Endodermal cell (in vitro differentiated cells): Measurements from ENCODE around the gene LIPM. TPM values are rescaled to one million over a fixed set of nuclear protein-coding genes. Genes with fewer than 3 reads are reported as not detected.

ENCODE experiments used
- DNase-seq: peaks from one replicate; pipeline ENCODE4 v3.0.0-alpha.2; 2017
- H3K27ac ChIP-seq: 2 replicates; pipeline ENCODE4 v1.5.1; 2013; ENCODE audit warnings: mild to moderate bottlenecking, low read depth, low read length, moderate library complexity
- H3K27me3 ChIP-seq: 2 replicates; pipeline ENCODE4 v1.6.1; 2013; ENCODE audit warnings: mild to moderate bottlenecking, low read length, moderate library complexity; ENCODE audit not compliant: insufficient read depth, control insufficient read depth, poor library complexity, severe bottlenecking
- H3K36me3 ChIP-seq: 2 replicates; pipeline ENCODE4 v1.7.0; 2013; ENCODE audit warnings: mild to moderate bottlenecking, low read length, moderate library complexity; ENCODE audit not compliant: control insufficient read depth, insufficient read depth
- H3K4me1 ChIP-seq: one replicate; pipeline ENCODE4 v1.7.0; 2013; ENCODE audit warnings: low read length; ENCODE audit not compliant: control insufficient read depth, insufficient read depth
- H3K4me3 ChIP-seq: 2 replicates; pipeline ENCODE4 v1.5.1; 2013; ENCODE audit warnings: mild to moderate bottlenecking, low read length, moderate library complexity
- H3K9ac ChIP-seq: 2 replicates; pipeline ENCODE4 v1.6.1; 2013; ENCODE audit warnings: mild to moderate bottlenecking, low read length, moderate library complexity; ENCODE audit not compliant: poor library complexity, severe bottlenecking; ENCODE audit errors: extremely low read depth
- H3K9me3 ChIP-seq: 2 replicates; pipeline ENCODE4 v1.6.1; 2013; ENCODE audit warnings: mild to moderate bottlenecking, low read length, moderate library complexity; ENCODE audit not compliant: control insufficient read depth
- H3K27ac Mint-ChIP-seq: 2 replicates; pipeline ENCODE4 v1.8.0; 2020; ENCODE audit warnings: mixed read lengths
- H3K27me3 Mint-ChIP-seq: 2 replicates; pipeline ENCODE4 v1.8.0; 2021; ENCODE audit warnings: mild to moderate bottlenecking, mixed read lengths; ENCODE audit not compliant: insufficient read depth
- H3K36me3 Mint-ChIP-seq: 2 replicates; pipeline ENCODE4 v1.8.0; 2020; ENCODE audit warnings: low read depth, mixed read lengths
- H3K4me1 Mint-ChIP-seq: 2 replicates; pipeline ENCODE4 v1.8.0; 2020; ENCODE audit warnings: mixed read lengths
- H3K4me3 Mint-ChIP-seq: 2 replicates; pipeline ENCODE4 v1.8.0; 2020; ENCODE audit warnings: mild to moderate bottlenecking, moderate library complexity, mixed read lengths
- H3K9me3 Mint-ChIP-seq: 2 replicates; pipeline ENCODE4 v1.8.0; 2020; ENCODE audit warnings: mild to moderate bottlenecking, mixed read lengths
- WGBS, 2 experiments: methylation state at CpG; one replicate each; pipeline versions ENCODE4 v1.1.5 to v1.1.7; 2013; ENCODE audit warnings: missing lambda C conversion rate in 2 of 2, mixed read lengths in 1 of 2; ENCODE audit not compliant: insufficient coverage in 1 of 2, insufficient read length in 1 of 2; 5-methylcytosine and 5-hydroxymethylcytosine counted together
- total RNA-seq, 2 donors: library from RNA; stranded (reverse); fragmentation: NEBNext Ultra II Directional in 1 of 2; extraction: Animal tissue kit (Norgen Biotek cat#: 25700) in 1 of 2; gene quantifications; 2 replicates in 1 of 2; 3 replicates in 1 of 2; pipeline ENCODE4 v1.2.1, GENCODE V29; 2021
- TF ChIP-seq, protein P1 (sequence below): fragments of 200-600 bp; sonication (generic); conservative IDR thresholded peaks from 2 replicates; pipeline ENCODE4 v1.5.0; 2021; ENCODE audit warnings: antibody characterized with exemption, mild to moderate bottlenecking

Gene LIPM
- total RNA-seq, 2 donors from 2014 or later = not detected

- Mint-ChIP-seq H3K4me3 (no peak overlapping the region), H3K4me1 (peaks cover 12% of the 10 kb centered on the region), H3K27ac (no peak overlapping the region), H3K9me3 (no peaks in the 10 kb centered on the region), H3K36me3 (no peaks in the 10 kb centered on the region), H3K27me3 (peaks cover 73% of the 10 kb centered on the region)
- H3K9me3 ChIP-seq = no peaks in the 10 kb centered on the region
- no peaks in the 10 kb centered on the region for H3K36me3 ChIP-seq
- H3K4me1 ChIP-seq = no peaks in the 10 kb centered on the region
- H3K27ac ChIP-seq = no peak overlapping the region
- peaks cover 95% of the 10 kb centered on the region for H3K27me3 ChIP-seq
- TF ChIP-seq, protein P1, sequence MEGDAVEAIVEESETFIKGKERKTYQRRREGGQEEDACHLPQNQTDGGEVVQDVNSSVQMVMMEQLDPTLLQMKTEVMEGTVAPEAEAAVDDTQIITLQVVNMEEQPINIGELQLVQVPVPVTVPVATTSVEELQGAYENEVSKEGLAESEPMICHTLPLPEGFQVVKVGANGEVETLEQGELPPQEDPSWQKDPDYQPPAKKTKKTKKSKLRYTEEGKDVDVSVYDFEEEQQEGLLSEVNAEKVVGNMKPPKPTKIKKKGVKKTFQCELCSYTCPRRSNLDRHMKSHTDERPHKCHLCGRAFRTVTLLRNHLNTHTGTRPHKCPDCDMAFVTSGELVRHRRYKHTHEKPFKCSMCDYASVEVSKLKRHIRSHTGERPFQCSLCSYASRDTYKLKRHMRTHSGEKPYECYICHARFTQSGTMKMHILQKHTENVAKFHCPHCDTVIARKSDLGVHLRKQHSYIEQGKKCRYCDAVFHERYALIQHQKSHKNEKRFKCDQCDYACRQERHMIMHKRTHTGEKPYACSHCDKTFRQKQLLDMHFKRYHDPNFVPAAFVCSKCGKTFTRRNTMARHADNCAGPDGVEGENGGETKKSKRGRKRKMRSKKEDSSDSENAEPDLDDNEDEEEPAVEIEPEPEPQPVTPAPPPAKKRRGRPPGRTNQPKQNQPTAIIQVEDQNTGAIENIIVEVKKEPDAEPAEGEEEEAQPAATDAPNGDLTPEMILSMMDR = no peak
- no peak overlapping the region for H3K9ac ChIP-seq
- H3K4me3 ChIP-seq = no peak overlapping the region
- no peak for DNase-seq
- 96 to 97% methylated on average over 4 to 9 of the region's 9 CpGs for WGBS, 2 experiments
Measured at GRCh38 chr10:88830643-88831268, 28.2 kb downstream of the LIPM start.

- H3K9me3 ChIP-seq = no peaks in the 10 kb centered on the region
- Mint-ChIP-seq H3K36me3 (no peaks in the 10 kb centered on the region), H3K4me1 (peaks cover 12% of the 10 kb centered on the region), H3K27ac (no peak overlapping the region), H3K9me3 (no peaks in the 10 kb centered on the region), H3K27me3 (peaks cover 66% of the 10 kb centered on the region), H3K4me3 (no peak overlapping the region)
- H3K4me3 ChIP-seq = no peak overlapping the region
- WGBS, 2 experiments = 71 to 83% methylated on average over 6 to 7 of the region's 8 CpGs
- H3K27me3 ChIP-seq = peaks cover 95% of the 10 kb centered on the region
- no peak overlapping the region for H3K9ac ChIP-seq
- TF ChIP-seq, protein P1 = no peak
- no peaks in the 10 kb centered on the region for H3K4me1 ChIP-seq
- no peak overlapping the region for H3K27ac ChIP-seq
- H3K36me3 ChIP-seq = no peaks in the 10 kb centered on the region
- DNase-seq = no peak
Measured at GRCh38 chr10:88831709-88832108, 29.2 kb downstream of the LIPM start.

GRCh38 chr10:88832376-88832775 lies 29.8 kb downstream of the LIPM start:
- no peaks in the 10 kb centered on the region for H3K36me3 ChIP-seq
- peaks cover 95% of the 10 kb centered on the region for H3K27me3 ChIP-seq
- Mint-ChIP-seq H3K27me3 (peaks cover 59% of the 10 kb centered on the region), H3K36me3 (no peaks in the 10 kb centered on the region), H3K4me1 (peaks cover 12% of the 10 kb centered on the region), H3K27ac (no peak overlapping the region), H3K9me3 (no peaks in the 10 kb centered on the region), H3K4me3 (no peak overlapping the region)
- H3K4me1 ChIP-seq = no peaks in the 10 kb centered on the region
- no peak overlapping the region for H3K9ac ChIP-seq
- H3K9me3 ChIP-seq = no peaks in the 10 kb centered on the region
- no peak overlapping the region for H3K27ac ChIP-seq
- TF ChIP-seq, protein P1 = no peak
- DNase-seq = no peak
- H3K4me3 ChIP-seq = no peak overlapping the region
